ENCODE measurements around the gene MESP2. TPM values are rescaled to one million over a fixed set of nuclear protein-coding genes. Genes with fewer than 3 reads are reported as not detected.

Gene MESP2
- total RNA-seq, 4 donors from 2014 or later = 0.59 to 2.4 (median 0.83) TPM; not detected in 1

- TF ChIP-seq, protein P1, sequence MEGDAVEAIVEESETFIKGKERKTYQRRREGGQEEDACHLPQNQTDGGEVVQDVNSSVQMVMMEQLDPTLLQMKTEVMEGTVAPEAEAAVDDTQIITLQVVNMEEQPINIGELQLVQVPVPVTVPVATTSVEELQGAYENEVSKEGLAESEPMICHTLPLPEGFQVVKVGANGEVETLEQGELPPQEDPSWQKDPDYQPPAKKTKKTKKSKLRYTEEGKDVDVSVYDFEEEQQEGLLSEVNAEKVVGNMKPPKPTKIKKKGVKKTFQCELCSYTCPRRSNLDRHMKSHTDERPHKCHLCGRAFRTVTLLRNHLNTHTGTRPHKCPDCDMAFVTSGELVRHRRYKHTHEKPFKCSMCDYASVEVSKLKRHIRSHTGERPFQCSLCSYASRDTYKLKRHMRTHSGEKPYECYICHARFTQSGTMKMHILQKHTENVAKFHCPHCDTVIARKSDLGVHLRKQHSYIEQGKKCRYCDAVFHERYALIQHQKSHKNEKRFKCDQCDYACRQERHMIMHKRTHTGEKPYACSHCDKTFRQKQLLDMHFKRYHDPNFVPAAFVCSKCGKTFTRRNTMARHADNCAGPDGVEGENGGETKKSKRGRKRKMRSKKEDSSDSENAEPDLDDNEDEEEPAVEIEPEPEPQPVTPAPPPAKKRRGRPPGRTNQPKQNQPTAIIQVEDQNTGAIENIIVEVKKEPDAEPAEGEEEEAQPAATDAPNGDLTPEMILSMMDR (IDR thresholded peaks at IDR 0.05) = no peak
- no peak for TF ChIP-seq POLR2A (IDR thresholded peaks at IDR 0.05)
- 60 to 72% methylated on average over 9 to 12 of the region's 14 CpGs for WGBS, 2 donors
- Histone ChIP-seq H3K9me3 (peaks cover 0 to 9% (median 0%) of the 10 kb centered on the region in 3 donors), H3K27ac (no peak overlapping the region), H3K27me3 (no peaks in the 10 kb centered on the region), H3K4me3 (no peak overlapping the region), H3K4me1 (peaks cover 20 to 74% (median 30%) of the 10 kb centered on the region in 3 donors), H3K36me3 (peaks cover 0 to 5% (median 0%) of the 10 kb centered on the region in 3 donors)
- intact Hi-C loops (cut with DNase I) = no loop called here
- DNase-seq = no peak
These were observed 7.2 kb downstream of the MESP2 start for GRCh38 chr15:89783111-89783860.

DNA sequence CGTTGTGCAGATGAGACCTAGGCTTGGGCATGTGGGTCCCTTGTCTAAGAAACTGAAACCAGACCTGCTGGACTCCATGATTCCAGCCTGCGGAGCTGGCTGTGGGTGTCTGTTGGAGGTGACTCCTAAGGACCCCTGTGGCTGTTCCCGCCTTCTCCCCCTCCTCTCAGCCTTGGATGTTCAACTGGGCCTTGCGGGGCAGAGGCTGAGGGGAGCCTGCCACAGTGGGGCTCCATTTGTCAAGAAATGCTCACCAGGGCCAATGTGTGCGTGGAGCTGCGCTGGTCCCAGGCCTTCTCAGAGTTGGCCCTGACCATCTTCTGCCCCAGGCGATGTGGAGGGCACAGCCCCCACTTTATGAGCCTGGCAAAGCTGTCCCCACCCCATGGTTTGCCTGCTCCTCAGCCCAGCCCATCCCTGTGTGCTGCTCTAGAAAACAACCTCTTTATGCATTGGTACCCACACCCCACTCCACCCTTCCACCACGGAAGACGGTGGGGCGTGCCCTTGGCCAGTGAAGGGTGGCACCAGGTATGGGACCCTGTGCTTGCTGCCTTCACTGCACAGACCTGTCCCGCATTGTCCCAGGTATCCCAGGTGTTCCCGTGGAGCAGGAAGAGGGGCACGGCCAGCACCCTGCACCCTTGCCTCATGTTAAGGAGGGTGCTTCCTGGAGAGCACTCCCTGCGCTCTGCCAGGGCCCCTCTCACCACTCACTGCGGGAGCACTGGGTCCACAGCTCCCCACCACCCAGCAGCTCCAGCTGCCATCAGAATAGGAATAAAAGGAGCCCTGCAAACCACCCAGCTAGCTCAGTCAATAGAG is 7.9 kb downstream of the MESP2 start:
- 80% methylated on average over 5 of the region's 15 CpGs; no CpG with 5 or more reads in 1 of the 2 donors for WGBS, 2 donors
- H3K27ac ChIP-seq = no peak overlapping the region
- peaks cover 18 to 66% (median 27%) of the 10 kb centered on the region in 3 donors for H3K4me1 ChIP-seq

DNA sequence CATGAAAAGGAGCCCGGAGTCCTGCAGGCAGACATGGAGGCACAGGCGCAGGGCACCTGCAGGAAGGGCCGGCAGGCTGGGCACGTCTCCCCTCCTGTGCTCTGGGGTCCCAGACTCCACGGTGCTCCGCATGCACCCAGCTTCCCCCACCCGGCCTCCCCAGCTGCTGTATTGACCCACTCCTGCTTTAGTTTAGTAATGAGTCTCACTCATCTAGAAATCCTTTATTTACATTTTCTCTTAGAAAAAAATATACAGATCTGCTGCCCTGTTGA is 8.5 kb downstream of the MESP2 start:
- intact Hi-C loops (cut with DNase I) = no loop called here
- H3K27ac ChIP-seq = no peak overlapping the region
- H3K9me3 ChIP-seq = peaks cover 0 to 12% (median 0%) of the 10 kb centered on the region in 3 donors
- TF ChIP-seq POLR2A (IDR thresholded peaks at IDR 0.05) = no peak
- TF ChIP-seq, protein P1 (IDR thresholded peaks at IDR 0.05) = no peak
- H3K27me3 ChIP-seq = no peaks in the 10 kb centered on the region
- H3K4me1 ChIP-seq = peaks cover 18 to 60% (median 27%) of the 10 kb centered on the region in 3 donors
- H3K4me3 ChIP-seq = no peak overlapping the region
- WGBS, 2 donors = 84 to 94% methylated on average over 5 to 6 of the region's 7 CpGs
- no peak for DNase-seq
- H3K36me3 ChIP-seq = peaks cover 0 to 7% (median 0%) of the 10 kb centered on the region in 3 donors

More for the DNA sequence above, 7.9 kb downstream of the MESP2 start:
- DNase-seq = no peak
- Histone ChIP-seq H3K27me3 (no peaks in the 10 kb centered on the region), H3K9me3 (peaks cover 0 to 12% (median 0%) of the 10 kb centered on the region in 3 donors), H3K4me3 (no peak overlapping the region), H3K36me3 (peaks cover 0 to 7% (median 0%) of the 10 kb centered on the region in 3 donors)
- TF ChIP-seq POLR2A (IDR thresholded peaks at IDR 0.05) = no peak
- TF ChIP-seq, protein P1 (IDR thresholded peaks at IDR 0.05) = no peak
- intact Hi-C loops (cut with DNase I) = no loop called here

GRCh38 chr15:89785064-89785773 is 9.1 kb downstream of the MESP2 start:
- no peak for DNase-seq
- peaks cover 0 to 12% (median 0%) of the 10 kb centered on the region in 3 donors for H3K9me3 ChIP-seq
- intact Hi-C loops (cut with DNase I) = no loop called here
- H3K4me1 ChIP-seq = peaks cover 18 to 56% (median 26%) of the 10 kb centered on the region in 3 donors
- WGBS, 2 donors = 80 to 86% methylated on average over 5 to 7 of the region's 13 CpGs
- H3K4me3 ChIP-seq = no peak overlapping the region
- H3K27ac ChIP-seq = peak overlapping the region in 1 of 4 donors; percentile 15
- H3K36me3 ChIP-seq = peaks cover 0 to 7% (median 0%) of the 10 kb centered on the region in 3 donors
- no peaks in the 10 kb centered on the region for H3K27me3 ChIP-seq
- TF ChIP-seq, protein P1 (IDR thresholded peaks at IDR 0.05) = no peak
- no peak for TF ChIP-seq POLR2A (IDR thresholded peaks at IDR 0.05)

Data from esophagus squamous epithelium (tissue), 5 donors.